NCI-H1694 treated with DMSO at 0.1 percent for 48 hours (cell line): Measurements from ENCODE around the gene ZBED2.
"Not testable (repeated sequence)": the region's sequence is repeated elsewhere in the genome, so short reads cannot be mapped to it uniquely, and the experiment has no call there.

ENCODE experiments used
- DNase-seq: peaks from one replicate; lab custom pipeline; 2025; lab: John Stamatoyannopoulos, UW

ZBED2 gene

GRCh38 chr3:111571907-111572460 is 23.2 kb downstream of the ZBED2 start:
- DNase-seq: no peak

DNA sequence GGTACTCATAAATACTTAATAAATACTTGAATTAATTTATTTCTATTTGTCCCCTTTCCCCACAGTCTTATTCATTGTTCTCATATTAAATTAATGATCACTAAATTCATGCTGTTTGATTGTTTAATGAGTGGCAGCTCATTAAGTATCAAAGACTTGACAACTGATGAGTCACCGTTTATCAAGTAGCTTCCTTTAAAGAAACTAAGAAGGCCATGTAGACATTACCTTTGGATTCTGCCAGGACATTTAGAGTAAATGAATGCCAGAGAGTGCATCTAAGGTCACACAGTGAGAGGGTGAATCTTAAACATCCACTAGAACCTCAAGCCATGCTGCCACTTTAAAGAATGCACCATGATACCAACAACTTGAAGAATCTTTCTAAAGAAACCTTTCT is 23.9 kb downstream of the ZBED2 start:
- no peak for DNase-seq

- DNase-seq: no peak
Measured at GRCh38 chr3:111570404-111571030, 24.6 kb downstream of the ZBED2 start.

DNA sequence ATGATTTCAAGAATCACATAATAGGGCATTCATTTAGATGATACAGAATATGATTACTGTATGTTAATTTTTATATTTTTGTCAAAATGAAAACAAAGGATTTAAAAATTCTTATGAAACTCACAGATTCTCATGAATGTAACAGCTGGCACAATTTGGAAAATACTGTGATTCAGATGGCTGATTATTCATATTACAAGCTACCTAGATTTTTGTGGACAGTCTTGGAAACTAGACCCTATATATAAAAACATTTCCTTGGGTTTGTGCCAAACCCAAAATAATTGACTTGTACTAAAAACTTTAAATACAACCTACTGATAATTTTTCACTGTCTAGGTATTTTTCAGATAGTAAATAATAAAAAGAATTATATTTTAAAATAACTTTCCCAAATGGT is 26.2 kb downstream of the ZBED2 start:
- no peak for DNase-seq

GRCh38 chr3:111568355-111568754 is 26.8 kb downstream of the ZBED2 start:
- DNase-seq: no peak

GRCh38 chr3:111566844-111567243 is 28.3 kb downstream of the ZBED2 start:
- no peak for DNase-seq

DNA sequence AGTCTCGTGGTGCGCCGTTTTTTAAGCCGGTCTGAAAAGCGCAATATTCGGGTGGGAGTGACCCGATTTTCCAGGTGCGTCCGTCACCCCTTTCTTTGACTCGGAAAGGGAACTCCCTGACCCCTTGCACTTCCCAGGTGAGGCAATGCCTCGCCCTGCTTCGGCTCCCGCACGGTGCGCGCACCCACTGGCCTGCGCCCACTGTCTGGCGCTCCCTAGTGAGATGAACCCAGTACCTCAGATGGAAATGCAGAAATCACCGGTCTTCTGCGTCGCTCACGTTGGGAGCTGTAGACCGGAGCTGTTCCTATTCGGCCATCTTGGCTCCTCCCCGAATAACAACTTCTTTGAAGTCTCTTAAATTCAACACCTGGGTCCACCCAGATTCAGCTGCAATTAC is 33.2 kb downstream of the ZBED2 start:
- DNase-seq: not testable (repeated sequence)

DNA sequence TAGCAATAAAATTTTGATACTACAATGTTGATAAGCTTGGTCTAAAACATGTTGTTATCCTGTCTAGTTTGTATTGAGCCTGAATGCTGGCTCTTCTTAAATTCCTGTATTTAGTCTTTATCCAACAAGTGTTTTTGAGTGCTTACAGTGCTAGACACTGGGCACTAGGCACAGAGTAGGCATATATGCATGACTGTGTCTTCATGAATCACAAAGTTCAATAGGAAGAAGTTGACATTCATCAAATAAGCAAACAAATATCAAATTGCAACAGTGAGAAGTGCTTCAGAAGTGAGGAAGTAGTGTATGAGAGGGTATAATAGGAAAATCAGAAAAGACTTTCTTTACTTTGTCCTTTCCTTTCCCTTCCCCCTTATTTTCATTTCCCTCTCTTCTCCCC is 46.4 kb downstream of the ZBED2 start:
- DNase-seq: no peak

DNA sequence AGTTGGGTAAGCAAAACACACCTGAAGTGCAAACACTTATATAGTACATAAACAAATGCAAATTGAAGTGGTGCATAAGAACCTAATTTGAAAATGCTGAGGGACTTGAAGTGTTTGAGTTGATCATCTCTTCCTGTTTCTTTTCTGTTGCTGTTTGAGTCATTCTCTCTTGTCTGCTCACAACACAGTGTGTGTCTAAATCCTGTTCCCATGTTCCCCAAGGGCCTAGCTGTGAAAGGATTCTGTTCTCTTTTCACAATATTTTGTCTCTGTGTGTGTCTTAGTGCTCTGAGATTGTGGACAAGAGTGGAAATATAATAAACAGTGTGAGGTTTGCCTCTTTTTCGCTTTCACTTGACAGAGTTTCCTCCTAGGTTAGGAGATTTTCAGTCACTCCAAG is 47.1 kb downstream of the ZBED2 start:
- DNase-seq: no peak

GRCh38 chr3:111547631-111548030 is 47.5 kb downstream of the ZBED2 start:
- no peak for DNase-seq

GRCh38 chr3:111545349-111545748 is 49.8 kb downstream of the ZBED2 start:
- DNase-seq: no peak
